Liver (tissue), 9 donors: ENCODE measurements around the gene P2RY14. TPM values are rescaled to one million over a fixed set of nuclear protein-coding genes. Genes with fewer than 3 reads are reported as not detected.

ENCODE experiments used
- DNase-seq: peaks from one replicate; pipeline ENCODE4 v3.0.0-alpha.2; 2017; ENCODE audit warnings: low spot score
- H3K27ac ChIP-seq, 2 donors: one replicate each; pipeline ENCODE4 v1.7.0; 2013; ENCODE audit warnings: inconsistent platforms in 2 of 2, low read length in 2 of 2, control low read depth in 1 of 2, low read depth in 1 of 2, mild to moderate bottlenecking in 1 of 2
- H3K27me3 ChIP-seq, 4 donors: one replicate each; pipeline versions ENCODE4 v1.6.1 to v1.7.0; 2013; ENCODE audit warnings: low read length in 3 of 4, inconsistent platforms in 1 of 4, mild to moderate bottlenecking in 1 of 4, moderate library complexity in 1 of 4; ENCODE audit not compliant: control insufficient read depth in 4 of 4, insufficient read depth in 4 of 4
- H3K36me3 ChIP-seq, 4 donors: one replicate each; pipeline versions ENCODE4 v1.6.1 to v1.7.0; 2013; ENCODE audit warnings: low read length in 3 of 4, mild to moderate bottlenecking in 3 of 4, low read depth in 1 of 4, moderate library complexity in 1 of 4; ENCODE audit not compliant: control insufficient read depth in 4 of 4, insufficient read depth in 3 of 4
- H3K4me1 ChIP-seq, 4 donors: one replicate each; pipeline versions ENCODE4 v1.6.1 to v1.7.0; 2013; ENCODE audit warnings: low read length in 3 of 4, mild to moderate bottlenecking in 3 of 4, moderate library complexity in 1 of 4; ENCODE audit not compliant: control insufficient read depth in 4 of 4, insufficient read depth in 4 of 4
- H3K4me3 ChIP-seq, 3 donors: one replicate each; pipeline versions ENCODE4 v1.6.1 to v1.7.0; 2013; ENCODE audit warnings: low read length in 3 of 3, control low read depth in 1 of 3, low read depth in 1 of 3, mild to moderate bottlenecking in 1 of 3
- H3K9ac ChIP-seq, 2 donors: one replicate each; pipeline ENCODE4 v1.7.0; 2013; ENCODE audit warnings: low read length in 2 of 2, mild to moderate bottlenecking in 2 of 2, moderate library complexity in 2 of 2, control low read depth in 1 of 2, low read depth in 1 of 2
- H3K9me3 ChIP-seq, 4 donors: one replicate each; pipeline versions ENCODE4 v1.6.1 to v1.7.0; 2013; ENCODE audit warnings: low read length in 3 of 4; ENCODE audit not compliant: control insufficient read depth in 4 of 4
- EGR1 ChIP-seq, 2 donors: IDR thresholded peaks; 2 replicates each; pipeline ENCODE4 v1.6.1; 2016 to 2018; ENCODE audit warnings: antibody characterized with exemption in 2 of 2, low read depth in 2 of 2
- FOXA1 ChIP-seq: IDR thresholded peaks from 2 replicates; pipeline ENCODE4 v1.6.1; 2016; ENCODE audit warnings: antibody characterized with exemption
- FOXA2 ChIP-seq: IDR thresholded peaks from 2 replicates; pipeline ENCODE4 v1.6.1; 2016; ENCODE audit warnings: antibody characterized with exemption
- GABPA ChIP-seq, 2 donors: IDR thresholded peaks in 1 of 2; conservative IDR thresholded peaks in 1 of 2; 2 replicates each; pipeline ENCODE4 v1.6.1; 2016; ENCODE audit warnings: antibody characterized with exemption in 2 of 2, mild to moderate bottlenecking in 1 of 2, moderate library complexity in 1 of 2
- HNF4A ChIP-seq, 2 donors: conservative IDR thresholded peaks; 2 replicates each; pipeline ENCODE4 v1.6.1; 2016; ENCODE audit warnings: antibody characterized with exemption in 2 of 2, mild to moderate bottlenecking in 2 of 2
- HNF4G ChIP-seq: IDR thresholded peaks from 2 replicates; pipeline ENCODE4 v1.6.1; 2016; ENCODE audit warnings: antibody characterized with exemption
- JUND ChIP-seq, 2 donors: IDR thresholded peaks; 2 replicates each; pipeline ENCODE4 v1.6.1; 2016; ENCODE audit warnings: antibody characterized with exemption in 2 of 2
- MAX ChIP-seq: IDR thresholded peaks from 2 replicates; pipeline ENCODE4 v1.6.1; 2016; ENCODE audit warnings: antibody characterized with exemption
- NR2F2 ChIP-seq: IDR thresholded peaks from 2 replicates; pipeline ENCODE4 v1.6.1; 2016; ENCODE audit warnings: antibody characterized with exemption
- RAD21 ChIP-seq, 2 donors: IDR thresholded peaks; 2 replicates each; pipeline ENCODE4 v1.6.1; 2016; ENCODE audit warnings: antibody characterized with exemption in 2 of 2, mild to moderate bottlenecking in 2 of 2
- RXRA ChIP-seq, 2 donors: IDR thresholded peaks; 2 replicates each; pipeline ENCODE4 v1.6.1; 2017 to 2018; ENCODE audit warnings: antibody characterized with exemption in 2 of 2, mild to moderate bottlenecking in 1 of 2
- SP1 ChIP-seq: IDR thresholded peaks from 2 replicates; pipeline ENCODE4 v1.6.1; 2018; ENCODE audit warnings: antibody characterized with exemption, mild to moderate bottlenecking
- TAF1 ChIP-seq: conservative IDR thresholded peaks from 2 replicates; pipeline ENCODE4 v1.6.1; 2016; ENCODE audit warnings: antibody characterized with exemption, mild to moderate bottlenecking
- YY1 ChIP-seq: IDR thresholded peaks from 2 replicates; pipeline ENCODE4 v1.6.1; 2016; ENCODE audit warnings: antibody characterized with exemption, mild to moderate bottlenecking
- WGBS: extraction: QIAGEN DNeasy Blood & Tissue Kit; methylation state at CpG from one replicate; pipeline ENCODE4 v1.1.7; 2013; 5-methylcytosine and 5-hydroxymethylcytosine counted together
- polyA plus RNA-seq, 2 donors: library from polyadenylated mRNA; stranded (reverse) in 1 of 2; unstranded in 1 of 2; fragments of 200-250 nt in 1 of 2; fragments of >200 nt in 1 of 2; fragmentation: Nextera tagmentation in 1 of 2; extraction: Ambion mirVana in 1 of 2; gene quantifications; one replicate each; pipeline versions ENCODE4 v1.2.1 to v1.2.3, GENCODE V29; 2013 to 2015
- total RNA-seq, 2 donors: library from RNA; depleted of rRNA; stranded (reverse); fragments of >200 nt; gene quantifications; one replicate each; pipeline ENCODE4 v1.2.3, GENCODE V29; 2014
- TF ChIP-seq, protein P1 (sequence below): fragments of 150-350 bp; IDR thresholded peaks from 2 replicates; pipeline ENCODE4 v1.5.1; 2017; ENCODE audit warnings: improper control_type of control experiment, low read depth, low read length; ENCODE audit not compliant: missing input control
- TF ChIP-seq, protein P2 (sequence below): IDR thresholded peaks from 2 replicates; pipeline ENCODE4 v1.6.1; 2016; ENCODE audit warnings: antibody characterized with exemption
- TF ChIP-seq, protein P3 (sequence below): IDR thresholded peaks from 2 replicates; pipeline ENCODE4 v1.6.1; 2016; ENCODE audit warnings: antibody characterized with exemption, mild to moderate bottlenecking
- TF ChIP-seq, protein P4 (sequence below): IDR thresholded peaks from 2 replicates; pipeline ENCODE4 v1.6.1; 2016; ENCODE audit warnings: antibody characterized with exemption
- donor health status: healthy.
- donor health status: healthy.
- donor health status: healthy.
- donor health status: healthy.
- donor health status: healthy.

P2RY14 gene
- total and polyA plus RNA-seq, 4 donors: 0.10 to 0.37 (median 0.22) TPM

GRCh38 chr3:151293127-151293526, 14.8 kb upstream of the P2RY14 start:
- H3K9ac ChIP-seq: no peak overlapping the region
- H3K27me3 ChIP-seq: no peaks in the 10 kb centered on the region
- H3K4me3 ChIP-seq: no peak overlapping the region
- DNase-seq: no peak
- 71% methylated on average over 6 of the region's 6 CpGs for WGBS
- no peak for TF ChIP-seq HNF4G
- TF ChIP-seq RAD21 (IDR thresholded peaks at IDR 0.05): no peak
- TF ChIP-seq HNF4A (conservative IDR thresholded peaks at IDR 0.05): no peak
- TF ChIP-seq JUND (IDR thresholded peaks at IDR 0.05): no peak
- TF ChIP-seq, protein P1, sequence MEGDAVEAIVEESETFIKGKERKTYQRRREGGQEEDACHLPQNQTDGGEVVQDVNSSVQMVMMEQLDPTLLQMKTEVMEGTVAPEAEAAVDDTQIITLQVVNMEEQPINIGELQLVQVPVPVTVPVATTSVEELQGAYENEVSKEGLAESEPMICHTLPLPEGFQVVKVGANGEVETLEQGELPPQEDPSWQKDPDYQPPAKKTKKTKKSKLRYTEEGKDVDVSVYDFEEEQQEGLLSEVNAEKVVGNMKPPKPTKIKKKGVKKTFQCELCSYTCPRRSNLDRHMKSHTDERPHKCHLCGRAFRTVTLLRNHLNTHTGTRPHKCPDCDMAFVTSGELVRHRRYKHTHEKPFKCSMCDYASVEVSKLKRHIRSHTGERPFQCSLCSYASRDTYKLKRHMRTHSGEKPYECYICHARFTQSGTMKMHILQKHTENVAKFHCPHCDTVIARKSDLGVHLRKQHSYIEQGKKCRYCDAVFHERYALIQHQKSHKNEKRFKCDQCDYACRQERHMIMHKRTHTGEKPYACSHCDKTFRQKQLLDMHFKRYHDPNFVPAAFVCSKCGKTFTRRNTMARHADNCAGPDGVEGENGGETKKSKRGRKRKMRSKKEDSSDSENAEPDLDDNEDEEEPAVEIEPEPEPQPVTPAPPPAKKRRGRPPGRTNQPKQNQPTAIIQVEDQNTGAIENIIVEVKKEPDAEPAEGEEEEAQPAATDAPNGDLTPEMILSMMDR: no peak
- no peak for TF ChIP-seq SP1
- no peak for TF ChIP-seq FOXA1
- TF ChIP-seq, protein P2, sequence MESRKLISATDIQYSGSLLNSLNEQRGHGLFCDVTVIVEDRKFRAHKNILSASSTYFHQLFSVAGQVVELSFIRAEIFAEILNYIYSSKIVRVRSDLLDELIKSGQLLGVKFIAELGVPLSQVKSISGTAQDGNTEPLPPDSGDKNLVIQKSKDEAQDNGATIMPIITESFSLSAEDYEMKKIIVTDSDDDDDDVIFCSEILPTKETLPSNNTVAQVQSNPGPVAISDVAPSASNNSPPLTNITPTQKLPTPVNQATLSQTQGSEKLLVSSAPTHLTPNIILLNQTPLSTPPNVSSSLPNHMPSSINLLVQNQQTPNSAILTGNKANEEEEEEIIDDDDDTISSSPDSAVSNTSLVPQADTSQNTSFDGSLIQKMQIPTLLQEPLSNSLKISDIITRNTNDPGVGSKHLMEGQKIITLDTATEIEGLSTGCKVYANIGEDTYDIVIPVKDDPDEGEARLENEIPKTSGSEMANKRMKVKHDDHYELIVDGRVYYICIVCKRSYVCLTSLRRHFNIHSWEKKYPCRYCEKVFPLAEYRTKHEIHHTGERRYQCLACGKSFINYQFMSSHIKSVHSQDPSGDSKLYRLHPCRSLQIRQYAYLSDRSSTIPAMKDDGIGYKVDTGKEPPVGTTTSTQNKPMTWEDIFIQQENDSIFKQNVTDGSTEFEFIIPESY: no peak
- no peak for TF ChIP-seq TAF1
- no peak for TF ChIP-seq RXRA (IDR thresholded peaks at IDR 0.05)
- TF ChIP-seq, protein P3, sequence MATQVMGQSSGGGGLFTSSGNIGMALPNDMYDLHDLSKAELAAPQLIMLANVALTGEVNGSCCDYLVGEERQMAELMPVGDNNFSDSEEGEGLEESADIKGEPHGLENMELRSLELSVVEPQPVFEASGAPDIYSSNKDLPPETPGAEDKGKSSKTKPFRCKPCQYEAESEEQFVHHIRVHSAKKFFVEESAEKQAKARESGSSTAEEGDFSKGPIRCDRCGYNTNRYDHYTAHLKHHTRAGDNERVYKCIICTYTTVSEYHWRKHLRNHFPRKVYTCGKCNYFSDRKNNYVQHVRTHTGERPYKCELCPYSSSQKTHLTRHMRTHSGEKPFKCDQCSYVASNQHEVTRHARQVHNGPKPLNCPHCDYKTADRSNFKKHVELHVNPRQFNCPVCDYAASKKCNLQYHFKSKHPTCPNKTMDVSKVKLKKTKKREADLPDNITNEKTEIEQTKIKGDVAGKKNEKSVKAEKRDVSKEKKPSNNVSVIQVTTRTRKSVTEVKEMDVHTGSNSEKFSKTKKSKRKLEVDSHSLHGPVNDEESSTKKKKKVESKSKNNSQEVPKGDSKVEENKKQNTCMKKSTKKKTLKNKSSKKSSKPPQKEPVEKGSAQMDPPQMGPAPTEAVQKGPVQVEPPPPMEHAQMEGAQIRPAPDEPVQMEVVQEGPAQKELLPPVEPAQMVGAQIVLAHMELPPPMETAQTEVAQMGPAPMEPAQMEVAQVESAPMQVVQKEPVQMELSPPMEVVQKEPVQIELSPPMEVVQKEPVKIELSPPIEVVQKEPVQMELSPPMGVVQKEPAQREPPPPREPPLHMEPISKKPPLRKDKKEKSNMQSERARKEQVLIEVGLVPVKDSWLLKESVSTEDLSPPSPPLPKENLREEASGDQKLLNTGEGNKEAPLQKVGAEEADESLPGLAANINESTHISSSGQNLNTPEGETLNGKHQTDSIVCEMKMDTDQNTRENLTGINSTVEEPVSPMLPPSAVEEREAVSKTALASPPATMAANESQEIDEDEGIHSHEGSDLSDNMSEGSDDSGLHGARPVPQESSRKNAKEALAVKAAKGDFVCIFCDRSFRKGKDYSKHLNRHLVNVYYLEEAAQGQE: no peak
- no peak for TF ChIP-seq FOXA2
- no peak for TF ChIP-seq EGR1 (IDR thresholded peaks at IDR 0.05; ENCODE audit: low read depth in 2 of 2)
- TF ChIP-seq, protein P4, sequence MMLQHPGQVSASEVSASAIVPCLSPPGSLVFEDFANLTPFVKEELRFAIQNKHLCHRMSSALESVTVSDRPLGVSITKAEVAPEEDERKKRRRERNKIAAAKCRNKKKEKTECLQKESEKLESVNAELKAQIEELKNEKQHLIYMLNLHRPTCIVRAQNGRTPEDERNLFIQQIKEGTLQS: no peak
- TF ChIP-seq MAX: no peak
- no peak for TF ChIP-seq YY1
- TF ChIP-seq NR2F2: no peak
- no peak for TF ChIP-seq GABPA (IDR thresholded peaks at IDR 0.05 in 1 of 2, conservative IDR thresholded peaks at IDR 0.05 in 1 of 2)
- H3K4me1 ChIP-seq: no peaks in the 10 kb centered on the region
- H3K27ac ChIP-seq: no peak overlapping the region
- no peaks in the 10 kb centered on the region for H3K9me3 ChIP-seq
- H3K36me3 ChIP-seq: no peaks in the 10 kb centered on the region
